ENCODE results near the gene SORCS1.

- TF ChIP-seq CTCF (IDR thresholded peaks at IDR 0.05; ENCODE audit: low read depth, low read length, missing input control) (no peak), YY1 (IDR thresholded peaks at IDR 0.05) (no peak), RAD21 (IDR thresholded peaks at IDR 0.05) (no peak), EGR1 (IDR thresholded peaks at IDR 0.05; ENCODE audit: low read depth in 2 of 2) (no peak), TAF1 (conservative IDR thresholded peaks at IDR 0.05) (no peak), SP1 (IDR thresholded peaks at IDR 0.05) (no peak)
- TF ChIP-seq, protein P1, sequence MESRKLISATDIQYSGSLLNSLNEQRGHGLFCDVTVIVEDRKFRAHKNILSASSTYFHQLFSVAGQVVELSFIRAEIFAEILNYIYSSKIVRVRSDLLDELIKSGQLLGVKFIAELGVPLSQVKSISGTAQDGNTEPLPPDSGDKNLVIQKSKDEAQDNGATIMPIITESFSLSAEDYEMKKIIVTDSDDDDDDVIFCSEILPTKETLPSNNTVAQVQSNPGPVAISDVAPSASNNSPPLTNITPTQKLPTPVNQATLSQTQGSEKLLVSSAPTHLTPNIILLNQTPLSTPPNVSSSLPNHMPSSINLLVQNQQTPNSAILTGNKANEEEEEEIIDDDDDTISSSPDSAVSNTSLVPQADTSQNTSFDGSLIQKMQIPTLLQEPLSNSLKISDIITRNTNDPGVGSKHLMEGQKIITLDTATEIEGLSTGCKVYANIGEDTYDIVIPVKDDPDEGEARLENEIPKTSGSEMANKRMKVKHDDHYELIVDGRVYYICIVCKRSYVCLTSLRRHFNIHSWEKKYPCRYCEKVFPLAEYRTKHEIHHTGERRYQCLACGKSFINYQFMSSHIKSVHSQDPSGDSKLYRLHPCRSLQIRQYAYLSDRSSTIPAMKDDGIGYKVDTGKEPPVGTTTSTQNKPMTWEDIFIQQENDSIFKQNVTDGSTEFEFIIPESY (IDR thresholded peaks at IDR 0.05): no peak
- TF ChIP-seq, protein P2, sequence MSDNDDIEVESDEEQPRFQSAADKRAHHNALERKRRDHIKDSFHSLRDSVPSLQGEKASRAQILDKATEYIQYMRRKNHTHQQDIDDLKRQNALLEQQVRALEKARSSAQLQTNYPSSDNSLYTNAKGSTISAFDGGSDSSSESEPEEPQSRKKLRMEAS (IDR thresholded peaks at IDR 0.05): no peak
Measured at GRCh38 chr10:106741006-106741530, 423.4 kb downstream of the SORCS1 start.
